GM23338 (cell line): ENCODE data around the gene HS6ST2.

Source experiments
- CREB1 ChIP-seq: fragments of 250-450 bp; sonication (Bioruptor Pico); IDR thresholded peaks from 2 replicates; pipeline ENCODE4 v1.5.0; 2020; ENCODE audit warnings: low read depth, mild to moderate bottlenecking, moderate library complexity
- CTCF ChIP-seq, 2 experiments: fragments of 200-600 bp in 1 of 2; sonication (generic) in 1 of 2; conservative IDR thresholded peaks; 2 replicates each; pipeline versions ENCODE4 v1.5.1 to v1.6.1; 2016 to 2017; ENCODE audit warnings: antibody characterized with exemption in 2 of 2, low read depth in 2 of 2, mild to moderate bottlenecking in 2 of 2, moderate library complexity in 1 of 2
- ETS1 ChIP-seq: IDR thresholded peaks from 2 replicates; pipeline ENCODE4 v1.6.1; 2016; ENCODE audit warnings: antibody characterized with exemption
- EZH2 ChIP-seq: fragments of 200-600 bp; sonication (generic); IDR thresholded peaks from one replicate; pipeline ENCODE4 v1.8.0; 2017; ENCODE audit warnings: antibody characterized with exemption, mild to moderate bottlenecking, low read depth; ENCODE audit not compliant: unreplicated experiment
- EZH2phosphoT487 ChIP-seq: fragments of 200-600 bp; sonication (generic); IDR thresholded peaks from one replicate; pipeline ENCODE4 v1.8.1; 2018; ENCODE audit warnings: antibody characterized with exemption; ENCODE audit not compliant: unreplicated experiment
- JUNB ChIP-seq: IDR thresholded peaks from one replicate; pipeline ENCODE4 v1.6.1; 2016; ENCODE audit warnings: antibody characterized with exemption; ENCODE audit not compliant: unreplicated experiment
- POLR2AphosphoS5 ChIP-seq: IDR thresholded peaks from 2 replicates; pipeline ENCODE4 v1.6.1; 2016; ENCODE audit warnings: antibody characterized with exemption, low read depth
- REST ChIP-seq: IDR thresholded peaks from one replicate; pipeline ENCODE4 v1.6.1; 2018; ENCODE audit warnings: antibody characterized with exemption; ENCODE audit not compliant: unreplicated experiment

GRCh38 chrX:132843363-132843762 lies 115.1 kb downstream of the HS6ST2 start:
- TF ChIP-seq CTCF (conservative IDR thresholded peaks at IDR 0.05; ENCODE audit: low read depth in 2 of 2) (no peak), CREB1 (CRISPR knock-in tag) (no peak), REST (no peak), ETS1 (no peak), EZH2phosphoT487 (no peak), JUNB (no peak), EZH2 (no peak), POLR2AphosphoS5 (no peak)
